K562 (cell line): ENCODE measurements around the gene IP6K2. TPM values are rescaled to one million over a fixed set of nuclear protein-coding genes. Genes with fewer than 3 reads are reported as not detected.

Source experiments
- CSDE1 ChIP-seq, 2 experiments: fragments of 450-650 bp; IDR thresholded peaks; 2 replicates each; pipeline ENCODE4 v1.6.1; 2016; ENCODE audit warnings: mild to moderate bottlenecking in 1 of 2
- HCFC1 ChIP-seq: IDR thresholded peaks from 2 replicates; pipeline ENCODE4 v1.6.1; 2012; ENCODE audit warnings: low read depth, low read length, improper control_type of control experiment
- HNRNPH1 ChIP-seq: fragments of 200-400 bp; formaldehyde crosslinking; optimal IDR thresholded peaks from 2 replicates; pipeline ENCODE3; 2017; ENCODE audit warnings: low read depth, mild to moderate bottlenecking, low read length, moderate library complexity
- PPARD ChIP-seq: fragments of 250-450 bp; sonication (Bioruptor Pico); IDR thresholded peaks from 2 replicates; pipeline ENCODE4 v1.8.0; 2022; ENCODE audit warnings: inconsistent platforms, mild to moderate bottlenecking, moderate library complexity
- SETDB1 ChIP-seq: IDR thresholded peaks from one replicate; pipeline ENCODE4 v1.6.1; 2012; ENCODE audit warnings: low read length, control low read depth, inconsistent platforms
- SREBF1 ChIP-seq: fragments of 150-350 bp; IDR thresholded peaks from 2 replicates; pipeline ENCODE4 v1.6.1; 2014; ENCODE audit warnings: antibody characterized with exemption, low read depth, low read length, borderline replicate concordance
- TAF15 ChIP-seq: fragments of 200-400 bp; formaldehyde crosslinking; IDR thresholded peaks from 2 replicates; pipeline ENCODE4 v1.6.1; 2017; ENCODE audit warnings: mild to moderate bottlenecking, low read depth, low read length, moderate library complexity
- UBTF ChIP-seq, 2 experiments: IDR thresholded peaks; 2 replicates each; pipeline ENCODE4 v1.6.1; 2012; ENCODE audit warnings: improper control_type of control experiment in 2 of 2, low read depth in 2 of 2, low read length in 2 of 2, borderline replicate concordance in 1 of 2
- ZNF184 ChIP-seq: sonication (generic); formaldehyde crosslinking; IDR thresholded peaks from 2 replicates; pipeline ENCODE4 v1.5.0; 2020; ENCODE audit warnings: missing genetic modification reagents
- polyA plus RNA-seq, 8 experiments: library from polyadenylated mRNA; depleted of rRNA in 4 of 8; stranded (reverse) in 5 of 8; unstranded in 3 of 8; fragments of >200 nt; fragmentation: Nextera tagmentation in 2 of 8; fragmentation: Illumina TruSeq in 1 of 8; extraction: Ambion mirVana in 2 of 8; extraction: Trizol in 1 of 8; gene quantifications; 2 replicates each; pipeline versions ENCODE4 v1.2.1 to v1.2.3, GENCODE V29; 2011 to 2014; ENCODE audit warnings: inconsistent platforms in 1 of 8, missing spikeins in 1 of 8
- total RNA-seq, 7 experiments: library from RNA; depleted of rRNA in 6 of 7; stranded (reverse); fragments of >200 nt in 6 of 7; fragmentation: Illumina TruSeq in 2 of 7; extraction: Trizol in 2 of 7; gene quantifications; 2 replicates each; pipeline versions ENCODE4 v1.2.1 to v1.2.3, GENCODE V29; 2011 to 2021; ENCODE audit warnings: low replicate concordance in 1 of 7
- TF ChIP-seq, protein P1 (sequence below), 2 experiments: IDR thresholded peaks; 2 replicates each; pipeline ENCODE4 v1.6.1; 2011; ENCODE audit warnings: borderline replicate concordance in 1 of 2, control low read depth in 1 of 2, low read depth in 1 of 2, low read length in 1 of 2, mild to moderate bottlenecking in 1 of 2, mixed read lengths in 1 of 2, moderate library complexity in 1 of 2; ENCODE audit not compliant: insufficient read depth in 1 of 2, insufficient read length in 1 of 2, poor library complexity in 1 of 2, severe bottlenecking in 1 of 2; ENCODE audit errors: extremely low read depth in 1 of 2
- TF ChIP-seq, protein P2 (sequence below), 2 experiments: fragments of 200-800 bp in 1 of 2; sonication (Bioruptor generic) in 1 of 2; sonication (generic) in 1 of 2; formaldehyde crosslinking in 1 of 2; IDR thresholded peaks in 1 of 2; conservative IDR thresholded peaks in 1 of 2; 2 replicates each; pipeline versions ENCODE4 v1.5.0 to v1.6.1; 2016 to 2020; ENCODE audit warnings: missing compliant biosample characterization in 1 of 2, missing genetic modification characterization in 1 of 2, missing genetic modification reagents in 1 of 2

Gene IP6K2
- total and polyA plus RNA-seq, 9 of the 15 experiments (the other 6 are each of a cell fraction or from before 2014, with no cell fraction given) = 19.6 to 78.1 (median 48.0) TPM

DNA sequence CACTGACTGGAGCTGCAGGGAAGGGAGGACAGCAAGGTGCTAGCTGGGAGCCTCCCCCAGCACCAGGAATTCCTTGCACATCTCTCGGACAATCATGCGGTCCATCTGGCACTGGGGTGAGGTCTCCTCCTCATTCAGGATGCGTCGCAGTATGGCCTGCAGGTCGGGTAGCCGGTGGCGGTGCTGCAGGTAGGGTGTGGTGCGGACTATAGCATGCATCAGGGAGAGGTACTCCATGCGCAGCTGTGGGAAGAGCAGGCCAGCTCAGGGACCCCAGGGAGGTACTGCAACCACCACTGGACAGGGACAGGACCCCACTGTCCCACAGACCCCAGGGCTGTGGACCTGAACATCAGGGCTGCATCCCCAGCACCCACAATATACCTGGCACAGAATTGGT is 42.5 kb downstream of the IP6K2 start (continued):
- TF ChIP-seq, protein P1, sequence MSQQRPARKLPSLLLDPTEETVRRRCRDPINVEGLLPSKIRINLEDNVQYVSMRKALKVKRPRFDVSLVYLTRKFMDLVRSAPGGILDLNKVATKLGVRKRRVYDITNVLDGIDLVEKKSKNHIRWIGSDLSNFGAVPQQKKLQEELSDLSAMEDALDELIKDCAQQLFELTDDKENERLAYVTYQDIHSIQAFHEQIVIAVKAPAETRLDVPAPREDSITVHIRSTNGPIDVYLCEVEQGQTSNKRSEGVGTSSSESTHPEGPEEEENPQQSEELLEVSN (IDR thresholded peaks at IDR 0.05; ENCODE audit: borderline replicate concordance in 1 of 2, extremely low read depth in 1 of 2, insufficient read depth in 1 of 2, insufficient read length in 1 of 2, low read depth in 1 of 2, low read length in 1 of 2, poor library complexity in 1 of 2, severe bottlenecking in 1 of 2) = no peak
- no peak for TF ChIP-seq CSDE1 (IDR thresholded peaks at IDR 0.05)
- TF ChIP-seq SETDB1 = no peak
- no peak for TF ChIP-seq UBTF (IDR thresholded peaks at IDR 0.05; ENCODE audit: borderline replicate concordance in 1 of 2, low read depth in 2 of 2, low read length in 2 of 2)
- no peak for TF ChIP-seq HCFC1
- TF ChIP-seq SREBF1 = no peak
- no peak for TF ChIP-seq ZNF184 (CRISPR knock-in tag)
- TF ChIP-seq HNRNPH1 = no peak
- no peak for TF ChIP-seq PPARD
- TF ChIP-seq, protein P2, sequence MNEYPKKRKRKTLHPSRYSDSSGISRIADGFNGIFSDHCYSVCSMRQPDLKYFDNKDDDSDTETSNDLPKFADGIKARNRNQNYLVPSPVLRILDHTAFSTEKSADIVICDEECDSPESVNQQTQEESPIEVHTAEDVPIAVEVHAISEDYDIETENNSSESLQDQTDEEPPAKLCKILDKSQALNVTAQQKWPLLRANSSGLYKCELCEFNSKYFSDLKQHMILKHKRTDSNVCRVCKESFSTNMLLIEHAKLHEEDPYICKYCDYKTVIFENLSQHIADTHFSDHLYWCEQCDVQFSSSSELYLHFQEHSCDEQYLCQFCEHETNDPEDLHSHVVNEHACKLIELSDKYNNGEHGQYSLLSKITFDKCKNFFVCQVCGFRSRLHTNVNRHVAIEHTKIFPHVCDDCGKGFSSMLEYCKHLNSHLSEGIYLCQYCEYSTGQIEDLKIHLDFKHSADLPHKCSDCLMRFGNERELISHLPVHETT (CRISPR knock-in tag; conservative IDR thresholded peaks at IDR 0.05 in 1 of 2, IDR thresholded peaks at IDR 0.05 in 1 of 2) = no peak
- no peak for TF ChIP-seq TAF15
